Measurements from ENCODE around the gene FRMD4A. TPM values are rescaled to one million over a fixed set of nuclear protein-coding genes. Genes with fewer than 3 reads are reported as not detected.

FRMD4A gene
- total RNA-seq, 1 donor from 2014 or later = 20.2 TPM

DNA sequence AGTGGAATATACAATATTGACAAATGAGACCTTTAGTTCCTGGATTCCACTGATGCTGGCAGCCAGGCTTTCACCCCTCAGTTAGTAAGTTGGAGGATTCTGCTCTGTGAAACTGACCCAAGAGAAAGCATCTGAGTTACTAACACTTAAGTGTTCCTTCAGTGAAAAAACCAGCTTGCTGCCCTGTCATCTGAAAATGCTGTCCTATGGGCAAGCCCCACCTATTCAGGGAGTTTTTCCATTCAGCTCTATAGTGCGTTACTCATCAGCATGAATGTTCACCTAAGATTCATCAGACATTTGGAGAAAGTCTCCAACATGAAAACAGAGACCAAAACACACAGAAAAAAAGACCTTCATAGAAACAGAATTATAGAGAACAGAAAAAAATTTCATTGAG lies 706.1 kb downstream of the FRMD4A start:
- H3K9me3 ChIP-seq (ENCODE audit: low read depth) = no peaks in the 10 kb centered on the region
- no peak overlapping the region for H3K4me3 ChIP-seq
- H3K27ac ChIP-seq = no peak overlapping the region
- no peak for DNase-seq (ENCODE audit: low spot score)
- no peaks in the 10 kb centered on the region for H3F3A ChIP-seq (ENCODE audit: low read depth)
- no peaks in the 10 kb centered on the region for H3K9me3 Mint-ChIP-seq
- H3K36me3 ChIP-seq = no peaks in the 10 kb centered on the region
- H3K4me1 ChIP-seq = peaks cover 19% of the 10 kb centered on the region
- H3K27me3 Mint-ChIP-seq (ENCODE audit: insufficient read depth, low read depth) = peaks cover 2% of the 10 kb centered on the region
- H3K79me2 ChIP-seq (ENCODE audit: low read depth) = no peaks in the 10 kb centered on the region
- no peak overlapping the region for H3K4me3 Mint-ChIP-seq
- no peak overlapping the region for H3K27ac Mint-ChIP-seq
- H3K9ac ChIP-seq = no peak overlapping the region
- no peaks in the 10 kb centered on the region for H4K20me1 ChIP-seq (ENCODE audit: low read depth)
- H2AFZ ChIP-seq (replicated peaks) = no peak overlapping the region
- no peaks in the 10 kb centered on the region for H3K36me3 Mint-ChIP-seq
- TF ChIP-seq EZH2phosphoT487 (IDR thresholded peaks at IDR 0.05) = no peak
- no peak for TF ChIP-seq EZH2 (IDR thresholded peaks at IDR 0.05)
- TF ChIP-seq, protein P1, sequence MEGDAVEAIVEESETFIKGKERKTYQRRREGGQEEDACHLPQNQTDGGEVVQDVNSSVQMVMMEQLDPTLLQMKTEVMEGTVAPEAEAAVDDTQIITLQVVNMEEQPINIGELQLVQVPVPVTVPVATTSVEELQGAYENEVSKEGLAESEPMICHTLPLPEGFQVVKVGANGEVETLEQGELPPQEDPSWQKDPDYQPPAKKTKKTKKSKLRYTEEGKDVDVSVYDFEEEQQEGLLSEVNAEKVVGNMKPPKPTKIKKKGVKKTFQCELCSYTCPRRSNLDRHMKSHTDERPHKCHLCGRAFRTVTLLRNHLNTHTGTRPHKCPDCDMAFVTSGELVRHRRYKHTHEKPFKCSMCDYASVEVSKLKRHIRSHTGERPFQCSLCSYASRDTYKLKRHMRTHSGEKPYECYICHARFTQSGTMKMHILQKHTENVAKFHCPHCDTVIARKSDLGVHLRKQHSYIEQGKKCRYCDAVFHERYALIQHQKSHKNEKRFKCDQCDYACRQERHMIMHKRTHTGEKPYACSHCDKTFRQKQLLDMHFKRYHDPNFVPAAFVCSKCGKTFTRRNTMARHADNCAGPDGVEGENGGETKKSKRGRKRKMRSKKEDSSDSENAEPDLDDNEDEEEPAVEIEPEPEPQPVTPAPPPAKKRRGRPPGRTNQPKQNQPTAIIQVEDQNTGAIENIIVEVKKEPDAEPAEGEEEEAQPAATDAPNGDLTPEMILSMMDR (IDR thresholded peaks at IDR 0.05) = no peak
- peaks cover 13% of the 10 kb centered on the region for H3K4me1 Mint-ChIP-seq
- no peaks in the 10 kb centered on the region for H3K27me3 ChIP-seq
- no peak overlapping the region for H3K4me2 ChIP-seq

DNA sequence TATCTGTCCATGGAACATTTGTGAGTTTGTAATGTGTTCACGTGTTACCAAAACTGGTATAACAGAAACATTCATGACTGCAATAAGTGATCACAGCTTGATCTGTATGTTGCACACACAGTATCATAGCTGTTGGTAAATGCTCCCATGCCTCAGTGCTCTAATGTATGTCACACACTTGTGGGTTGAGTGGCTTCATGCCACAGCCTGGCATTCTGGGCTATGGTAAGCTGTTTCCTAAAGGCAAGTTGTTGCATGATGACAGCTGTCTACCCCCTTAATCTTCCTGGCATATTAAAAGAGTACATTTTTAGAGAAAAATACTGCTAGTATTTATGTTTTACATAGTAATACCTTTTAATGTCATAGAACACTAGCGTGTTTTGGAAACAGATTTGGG lies 708.8 kb downstream of the FRMD4A start:
- no peaks in the 10 kb centered on the region for H3K9me3 Mint-ChIP-seq
- peaks cover 3% of the 10 kb centered on the region for H3K4me1 ChIP-seq
- no peak overlapping the region for H2AFZ ChIP-seq (replicated peaks)
- no peak overlapping the region for H3K27ac ChIP-seq
- no peaks in the 10 kb centered on the region for H3K27me3 ChIP-seq
- peaks cover 1% of the 10 kb centered on the region for H3K36me3 ChIP-seq
- no peak overlapping the region for H3K4me2 ChIP-seq
- H3K9me3 ChIP-seq (ENCODE audit: low read depth) = no peaks in the 10 kb centered on the region
- TF ChIP-seq EZH2phosphoT487 (IDR thresholded peaks at IDR 0.05) = no peak
- TF ChIP-seq, protein P1 (IDR thresholded peaks at IDR 0.05) = no peak
- H4K20me1 ChIP-seq (ENCODE audit: low read depth) = no peaks in the 10 kb centered on the region
- no peaks in the 10 kb centered on the region for H3K79me2 ChIP-seq (ENCODE audit: low read depth)
- H3K27ac Mint-ChIP-seq = no peak overlapping the region
- H3K27me3 Mint-ChIP-seq (ENCODE audit: insufficient read depth, low read depth) = peaks cover 2% of the 10 kb centered on the region
- peaks cover 5% of the 10 kb centered on the region for H3K36me3 Mint-ChIP-seq
- no peak overlapping the region for H3K4me3 Mint-ChIP-seq
- H3K9ac ChIP-seq = no peak overlapping the region
- no peaks in the 10 kb centered on the region for H3F3A ChIP-seq (ENCODE audit: low read depth)
- DNase-seq (ENCODE audit: low spot score) = no peak
- no peaks in the 10 kb centered on the region for H3K4me1 Mint-ChIP-seq
- H3K4me3 ChIP-seq = no peak overlapping the region

DNA sequence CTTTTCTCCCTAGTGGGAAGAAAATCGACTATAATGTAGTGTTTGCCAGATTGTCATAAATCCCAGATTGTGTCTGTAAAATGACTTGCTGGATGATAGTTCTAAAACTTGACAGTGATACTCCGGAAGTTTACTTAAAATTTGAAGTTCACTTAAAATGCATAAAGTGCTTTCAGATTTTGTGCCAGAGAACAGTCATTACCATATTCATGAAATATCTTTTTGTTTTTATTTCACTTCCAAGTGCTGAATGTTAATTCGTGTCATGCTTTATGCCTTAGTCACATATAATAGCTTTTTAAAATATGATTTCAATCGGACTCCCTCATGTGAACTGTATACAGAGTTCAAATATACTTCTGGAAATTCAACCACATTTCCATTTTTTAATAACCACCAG lies 713.6 kb downstream of the FRMD4A start:
- H3K36me3 ChIP-seq = peaks cover 8% of the 10 kb centered on the region
- H3K27ac Mint-ChIP-seq = no peak overlapping the region
- peaks cover 15% of the 10 kb centered on the region for H3K4me1 Mint-ChIP-seq
- H3K79me2 ChIP-seq (ENCODE audit: low read depth) = no peaks in the 10 kb centered on the region
- H3K36me3 Mint-ChIP-seq = peaks cover 12% of the 10 kb centered on the region
- no peak overlapping the region for H2AFZ ChIP-seq (replicated peaks)
- no peak for DNase-seq (ENCODE audit: low spot score)
- H3K9me3 ChIP-seq (ENCODE audit: low read depth) = no peaks in the 10 kb centered on the region
- no peak overlapping the region for H3K4me3 Mint-ChIP-seq
- no peaks in the 10 kb centered on the region for H3K27me3 ChIP-seq
- no peak overlapping the region for H3K9ac ChIP-seq
- H3K4me3 ChIP-seq = no peak overlapping the region
- H4K20me1 ChIP-seq (ENCODE audit: low read depth) = no peaks in the 10 kb centered on the region
- TF ChIP-seq EZH2phosphoT487 (IDR thresholded peaks at IDR 0.05) (no peak), EZH2 (IDR thresholded peaks at IDR 0.05) (no peak)
- TF ChIP-seq, protein P1 (IDR thresholded peaks at IDR 0.05) = no peak
- peaks cover 7% of the 10 kb centered on the region for H3F3A ChIP-seq (ENCODE audit: low read depth)
- no peak overlapping the region for H3K27ac ChIP-seq
- H3K9me3 Mint-ChIP-seq = no peaks in the 10 kb centered on the region
- peaks cover 5% of the 10 kb centered on the region for H3K27me3 Mint-ChIP-seq (ENCODE audit: insufficient read depth, low read depth)
- no peak overlapping the region for H3K4me2 ChIP-seq
- H3K4me1 ChIP-seq = peaks cover 24% of the 10 kb centered on the region

Measured in neural progenitor cell (in vitro differentiated cells).